Neural cell (in vitro differentiated cells): ENCODE measurements around the gene PLA2G2A.

Experiments used
- EZH2 ChIP-seq: fragments of 200-600, 300-800 bp; shearing (Covaris generic), sonication (generic); IDR thresholded peaks from 2 replicates; pipeline ENCODE4 v1.6.1; 2014; ENCODE audit warnings: antibody characterized with exemption, low read length, borderline replicate concordance, mild to moderate bottlenecking; ENCODE audit not compliant: insufficient read depth, poor library complexity, severe bottlenecking
- TAF1 ChIP-seq: IDR thresholded peaks from 2 replicates; pipeline ENCODE4 v1.6.1; 2012; ENCODE audit warnings: low read depth
- TF ChIP-seq, protein P1 (sequence below): fragments of 450-650 bp; IDR thresholded peaks from 2 replicates; pipeline ENCODE4 v1.5.1; 2014; ENCODE audit warnings: antibody characterized with exemption, mild to moderate bottlenecking, moderate library complexity; ENCODE audit not compliant: poor library complexity, severe bottlenecking

DNA sequence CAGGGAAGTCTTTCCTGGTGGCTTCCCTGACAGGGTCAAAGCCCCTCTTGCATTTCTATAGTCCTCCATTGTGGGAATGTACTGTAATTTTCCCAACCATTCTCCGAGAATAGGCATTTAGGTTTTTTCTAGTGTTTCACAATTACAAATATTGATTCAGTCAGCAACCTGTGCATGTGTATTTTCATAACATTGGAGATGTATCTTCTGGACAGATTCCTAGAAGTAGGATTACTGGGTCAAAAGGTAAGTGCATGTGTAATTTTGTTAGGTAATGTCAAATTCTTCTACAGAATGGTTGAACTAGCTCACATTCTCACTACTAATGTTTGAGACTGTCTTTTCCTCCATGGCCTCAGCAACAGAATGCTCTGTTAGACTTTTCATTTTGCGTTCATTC lies 8.3 kb upstream of the PLA2G2A start:
- TF ChIP-seq, protein P1, sequence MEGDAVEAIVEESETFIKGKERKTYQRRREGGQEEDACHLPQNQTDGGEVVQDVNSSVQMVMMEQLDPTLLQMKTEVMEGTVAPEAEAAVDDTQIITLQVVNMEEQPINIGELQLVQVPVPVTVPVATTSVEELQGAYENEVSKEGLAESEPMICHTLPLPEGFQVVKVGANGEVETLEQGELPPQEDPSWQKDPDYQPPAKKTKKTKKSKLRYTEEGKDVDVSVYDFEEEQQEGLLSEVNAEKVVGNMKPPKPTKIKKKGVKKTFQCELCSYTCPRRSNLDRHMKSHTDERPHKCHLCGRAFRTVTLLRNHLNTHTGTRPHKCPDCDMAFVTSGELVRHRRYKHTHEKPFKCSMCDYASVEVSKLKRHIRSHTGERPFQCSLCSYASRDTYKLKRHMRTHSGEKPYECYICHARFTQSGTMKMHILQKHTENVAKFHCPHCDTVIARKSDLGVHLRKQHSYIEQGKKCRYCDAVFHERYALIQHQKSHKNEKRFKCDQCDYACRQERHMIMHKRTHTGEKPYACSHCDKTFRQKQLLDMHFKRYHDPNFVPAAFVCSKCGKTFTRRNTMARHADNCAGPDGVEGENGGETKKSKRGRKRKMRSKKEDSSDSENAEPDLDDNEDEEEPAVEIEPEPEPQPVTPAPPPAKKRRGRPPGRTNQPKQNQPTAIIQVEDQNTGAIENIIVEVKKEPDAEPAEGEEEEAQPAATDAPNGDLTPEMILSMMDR, result no peak
- TF ChIP-seq EZH2 (no peak), TAF1 (no peak)
